Pancreas (tissue), 10 donors: Measurements from ENCODE around the gene ANAPC5. TPM values are rescaled to one million over a fixed set of nuclear protein-coding genes. Genes with fewer than 3 reads are reported as not detected.

Experiments
- ATAC-seq, 4 donors: fragments of 200-7000 bp; cut with Tn5 transposase; one replicate each; pipeline versions ENCODE4 v1.8.0 to v1.9.1; 2020; ENCODE audit warnings: mild to moderate bottlenecking in 4 of 4, moderate library complexity in 4 of 4
- DNase-seq, 6 donors: peaks; one replicate each; pipeline ENCODE4 v3.0.0-alpha.2; 2020
- FAIRE-seq: peaks from 2 replicates; lab custom pipeline; 2012; peaks lifted over from hg19 to GRCh38; lab: Jason Lieb, UNC
- H3K27ac ChIP-seq, 4 donors: fragments of 200-600 bp; sonication (generic); 1 replicate in 3 of 4; 2 replicates in 1 of 4; pipeline versions ENCODE4 v1.5.0 to v1.8.0; 2020
- H3K27me3 ChIP-seq, 4 donors: fragments of 200-600 bp; one replicate each; pipeline ENCODE4 v1.8.0; 2021
- H3K36me3 ChIP-seq, 3 donors: fragments of 200-600 bp; sonication (generic) in 1 of 3; one replicate each; pipeline versions ENCODE4 v1.5.0 to v1.8.0; 2020 to 2021
- H3K4me1 ChIP-seq, 3 donors: fragments of 200-600 bp; one replicate each; pipeline ENCODE4 v1.8.0; 2021
- H3K4me3 ChIP-seq, 4 donors: fragments of 200-600 bp; sonication (generic) in 2 of 4; one replicate each; pipeline versions ENCODE4 v1.5.0 to v1.8.0; 2020 to 2021
- H3K9me3 ChIP-seq, 4 donors: fragments of 200-600 bp; one replicate each; pipeline ENCODE4 v1.8.0; 2021
- WGBS, 2 donors: extraction: QIAGEN DNeasy Blood & Tissue Kit; methylation state at CpG; one replicate each; pipeline ENCODE4 v1.1.7; 2013; 5-methylcytosine and 5-hydroxymethylcytosine counted together
- intact Hi-C, 3 donors: fragments of 100-400 bp; cut with DNase I; formaldehyde crosslinking; loops; one replicate each; pipeline versions ENCODE4 v1.11.1 to v1.14.2; 2022
- polyA plus RNA-seq, 2 donors: library from polyadenylated mRNA; stranded (reverse); fragments of 200-250 nt; gene quantifications; one replicate each; pipeline ENCODE4 v1.2.3, GENCODE V29; 2013
- total RNA-seq, 6 donors: library from RNA; stranded (reverse); fragmentation: NEBNext Ultra II Directional in 4 of 6; extraction: Animal tissue kit (Norgen Biotek cat#: 25700) in 4 of 6; gene quantifications; one replicate each; pipeline versions ENCODE4 v1.2.1 to v1.2.4, GENCODE V29; 2021 to 2023
- TF ChIP-seq, protein P1 (sequence below), 4 donors: fragments of 200-600 bp; sonication (generic) in 3 of 4; IDR thresholded peaks; one replicate each; pipeline versions ENCODE4 v1.5.0 to v1.8.0; 2021; ENCODE audit warnings: antibody characterized with exemption in 4 of 4
- donor health status: healthy with polysubstance abuse.
- donor health status: DM: no; HTN: no; CAD: no; lungs with moderate emphysema.
- donor health status: DM: no; HTN: no; CAD: no.
- donor health status: control.
- donor health status: control.
- donor health status: Bipolar disorder and iron deficiency.
- donor health status: DM: yes; HTN: yes; CAD: no.
- donor health status: DM: no; HTN: no; CAD: no.
- donor health status: DM: no; HTN: no; CAD: no.
- donor health status: DM: yes; HTN: yes; CAD: no.

The ANAPC5 gene
- total and polyA plus RNA-seq, 8 donors, result 58.0 to 183 (median 75.4) TPM

GRCh38 chr12:121263206-121263935 is 88.8 kb downstream of the ANAPC5 start:
- 92 to 94% methylated on average over 9 to 10 of the region's 10 CpGs for WGBS, 2 donors
- Histone ChIP-seq H3K9me3 (no peaks in the 10 kb centered on the region), H3K27ac (no peak overlapping the region), H3K36me3 (peaks cover 0 to 17% (median 3%) of the 10 kb centered on the region in 3 donors), H3K4me1 (no peaks in the 10 kb centered on the region), H3K27me3 (no peaks in the 10 kb centered on the region), H3K4me3 (no peak overlapping the region)
- no peak for FAIRE-seq
- TF ChIP-seq, protein P1, sequence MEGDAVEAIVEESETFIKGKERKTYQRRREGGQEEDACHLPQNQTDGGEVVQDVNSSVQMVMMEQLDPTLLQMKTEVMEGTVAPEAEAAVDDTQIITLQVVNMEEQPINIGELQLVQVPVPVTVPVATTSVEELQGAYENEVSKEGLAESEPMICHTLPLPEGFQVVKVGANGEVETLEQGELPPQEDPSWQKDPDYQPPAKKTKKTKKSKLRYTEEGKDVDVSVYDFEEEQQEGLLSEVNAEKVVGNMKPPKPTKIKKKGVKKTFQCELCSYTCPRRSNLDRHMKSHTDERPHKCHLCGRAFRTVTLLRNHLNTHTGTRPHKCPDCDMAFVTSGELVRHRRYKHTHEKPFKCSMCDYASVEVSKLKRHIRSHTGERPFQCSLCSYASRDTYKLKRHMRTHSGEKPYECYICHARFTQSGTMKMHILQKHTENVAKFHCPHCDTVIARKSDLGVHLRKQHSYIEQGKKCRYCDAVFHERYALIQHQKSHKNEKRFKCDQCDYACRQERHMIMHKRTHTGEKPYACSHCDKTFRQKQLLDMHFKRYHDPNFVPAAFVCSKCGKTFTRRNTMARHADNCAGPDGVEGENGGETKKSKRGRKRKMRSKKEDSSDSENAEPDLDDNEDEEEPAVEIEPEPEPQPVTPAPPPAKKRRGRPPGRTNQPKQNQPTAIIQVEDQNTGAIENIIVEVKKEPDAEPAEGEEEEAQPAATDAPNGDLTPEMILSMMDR (IDR thresholded peaks at IDR 0.05), result no peak
- ATAC-seq, result no peak
- intact Hi-C loops, result no loop called here
- no peak for DNase-seq

DNA sequence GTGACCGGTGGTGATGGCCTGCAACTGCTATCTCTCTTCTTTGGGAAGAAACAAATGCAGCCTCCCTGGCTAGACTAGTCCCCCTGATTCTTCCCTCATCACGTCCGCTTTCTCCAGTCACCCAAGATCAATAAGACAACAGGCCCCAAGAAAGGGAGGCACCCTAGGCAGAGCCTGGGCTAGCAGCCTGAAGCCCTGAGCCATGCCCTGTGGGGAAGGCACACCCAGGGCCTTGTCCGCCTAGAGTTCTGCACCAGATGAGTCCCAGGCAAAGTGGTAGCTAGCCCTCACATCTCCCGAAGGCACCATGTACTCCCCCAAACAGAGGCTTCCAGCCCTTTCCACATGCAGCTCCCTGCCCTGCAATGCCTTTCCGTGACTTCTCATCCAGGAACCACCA is 90.8 kb downstream of the ANAPC5 start:
- ATAC-seq (no peak), FAIRE-seq (no peak), DNase-seq (no peak)
- no peaks in the 10 kb centered on the region for H3K27me3 ChIP-seq
- no peak overlapping the region for H3K27ac ChIP-seq
- no peaks in the 10 kb centered on the region for H3K4me1 ChIP-seq
- H3K4me3 ChIP-seq, result no peak overlapping the region
- TF ChIP-seq, protein P1 (IDR thresholded peaks at IDR 0.05), result no peak
- intact Hi-C loops, result no loop called here
- WGBS, 2 donors, result 83 to 88% methylated on average over 6 of the region's 6 CpGs
- H3K9me3 ChIP-seq, result no peaks in the 10 kb centered on the region
- peaks cover 0 to 17% (median 3%) of the 10 kb centered on the region in 3 donors for H3K36me3 ChIP-seq

GRCh38 chr12:121260091-121260490 is 92.1 kb downstream of the ANAPC5 start:
- no peak overlapping the region for H3K27ac ChIP-seq
- intact Hi-C loops, result no loop called here
- FAIRE-seq (no peak), ATAC-seq (no peak), DNase-seq (no peak)
- H3K27me3 ChIP-seq, result no peaks in the 10 kb centered on the region
- H3K9me3 ChIP-seq, result no peaks in the 10 kb centered on the region
- WGBS, 2 donors, result 89 to 91% methylated on average over 7 of the region's 7 CpGs
- no peak overlapping the region for H3K4me3 ChIP-seq
- H3K4me1 ChIP-seq, result no peaks in the 10 kb centered on the region
- peaks cover 0 to 17% (median 3%) of the 10 kb centered on the region in 3 donors for H3K36me3 ChIP-seq
- TF ChIP-seq, protein P1 (IDR thresholded peaks at IDR 0.05), result no peak

DNA sequence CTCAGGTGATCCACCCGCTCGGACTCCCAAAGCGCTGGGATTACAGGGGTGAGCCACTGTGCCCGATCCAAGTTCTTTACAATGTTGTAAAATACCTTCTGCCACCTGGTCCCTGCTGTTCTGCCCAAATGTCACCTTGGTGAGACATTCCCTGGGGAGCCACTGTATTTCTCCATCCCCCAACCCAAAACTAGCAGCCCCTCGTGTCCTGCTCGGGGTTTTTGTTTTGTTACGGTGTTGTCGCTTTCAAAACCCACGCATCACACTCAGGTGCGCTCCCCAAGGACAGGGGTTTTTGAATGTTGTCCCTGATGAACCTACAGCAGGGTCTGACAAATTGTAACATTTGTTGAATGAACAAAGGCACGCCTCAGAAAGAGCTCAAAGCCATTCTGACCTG is 93.1 kb downstream of the ANAPC5 start:
- no peaks in the 10 kb centered on the region for H3K4me1 ChIP-seq
- DNase-seq, result no peak
- ATAC-seq, result no peak
- TF ChIP-seq, protein P1 (IDR thresholded peaks at IDR 0.05), result no peak
- FAIRE-seq, result no peak
- H3K27me3 ChIP-seq, result no peaks in the 10 kb centered on the region
- intact Hi-C loops, result no loop called here
- no peak overlapping the region for H3K4me3 ChIP-seq
- H3K27ac ChIP-seq, result no peak overlapping the region
- no peaks in the 10 kb centered on the region for H3K9me3 ChIP-seq
- WGBS, 2 donors, result 98% methylated on average over 11 of the region's 11 CpGs
- H3K36me3 ChIP-seq, result peaks cover 0 to 17% (median 3%) of the 10 kb centered on the region in 3 donors

Other genes starting within 250 kb of the ANAPC5 start
- gene P2RX7, start 219.5 kb downstream of the ANAPC5 start, total RNA-seq, result 1 to 10 TPM in 5 of 6 donors, under 1 TPM in 1; 0.93 to 8.8 (median 1.7) TPM
- 1 to 10 TPM in 1 of 2 donors, under 1 TPM in 1; 0.77 to 1.2 TPM for gene P2RX7, start 219.5 kb downstream of the ANAPC5 start, polyA plus RNA-seq
- 10 to 100 TPM; 27.5 to 60.1 (median 33.3) TPM for gene P2RX4, start 142.3 kb downstream of the ANAPC5 start, total RNA-seq
- gene P2RX4, start 142.3 kb downstream of the ANAPC5 start, polyA plus RNA-seq, result 10 to 100 TPM; 31.4 to 34.0 TPM
- gene CAMKK2, start 55.7 kb downstream of the ANAPC5 start, total RNA-seq, result 10 to 100 TPM in 5 of 6 donors, 1 to 10 TPM in 1; 9.3 to 26.7 (median 13.0) TPM
- gene CAMKK2, start 55.7 kb downstream of the ANAPC5 start, polyA plus RNA-seq, result 10 to 100 TPM in 1 of 2 donors, 1 to 10 TPM in 1; 9.6 to 15.4 TPM
- gene RNF34, start 47.7 kb upstream of the ANAPC5 start, total RNA-seq, result 10 to 100 TPM; 11.6 to 22.8 (median 14.1) TPM
- 10 to 100 TPM; 13.4 to 19.1 TPM for gene RNF34, start 47.7 kb upstream of the ANAPC5 start, polyA plus RNA-seq
- gene KDM2B, start 228.6 kb upstream of the ANAPC5 start, total RNA-seq, result 10 to 100 TPM in 3 of 6 donors, 1 to 10 TPM in 3; 7.4 to 21.7 (median 9.8) TPM
- gene KDM2B, start 228.6 kb upstream of the ANAPC5 start, polyA plus RNA-seq, result 10 to 100 TPM; 10.6 to 11.6 TPM